H1 (cell line): ENCODE measurements around the gene DNAJC28. TPM values are rescaled to one million over a fixed set of nuclear protein-coding genes. Genes with fewer than 3 reads are reported as not detected.

Experiments used
- CTCF ChIA-PET: fragments of 300-600 bp; sonication (Branson Sonifier 250); formaldehyde crosslinking; loops from one replicate; lab custom pipeline; 2021; ENCODE audit not compliant: partially characterized antibody; lab: Charles Lee
- POLR2A ChIA-PET: fragments of 300-600 bp; sonication (Branson Sonifier 250); formaldehyde crosslinking; loops from one replicate; lab custom pipeline; 2021; ENCODE audit warnings: inconsistent platforms; ENCODE audit not compliant: partially characterized antibody; lab: Charles Lee
- DNase-seq, 2 experiments: peaks; one replicate each; pipeline versions ENCODE4 v3.0.0 to v3.0.0-alpha.2; 2010 to 2022; ENCODE audit warnings: low spot score in 2 of 2, low read depth in 1 of 2, mixed read lengths in 1 of 2
- FAIRE-seq: peaks from 2 replicates; lab custom pipeline; 2011; peaks lifted over from hg19 to GRCh38; lab: Jason Lieb, UNC
- H2AFZ ChIP-seq: 2 replicates; pipeline ENCODE4 v1.8.1; 2012; ENCODE audit warnings: low read length, inconsistent platforms
- H2AK5ac ChIP-seq: 2 replicates; pipeline ENCODE4 v1.6.1; 2013; ENCODE audit warnings: low read depth, low read length
- H2BK120ac ChIP-seq: replicated peaks from 2 replicates; pipeline ENCODE3; 2013; ENCODE audit warnings: low read depth, low read length, inconsistent platforms
- H2BK12ac ChIP-seq: 2 replicates; pipeline ENCODE4 v1.6.1; 2013; ENCODE audit warnings: low read depth, low read length
- H2BK15ac ChIP-seq: 2 replicates; pipeline ENCODE4 v1.6.1; 2013; ENCODE audit warnings: low read length
- H2BK20ac ChIP-seq: 2 replicates; pipeline ENCODE4 v1.6.1; 2013; ENCODE audit warnings: low read length
- H2BK5ac ChIP-seq: 2 replicates; pipeline ENCODE4 v1.6.1; 2013; ENCODE audit warnings: low read depth, low read length
- H3K14ac ChIP-seq: 2 replicates; pipeline ENCODE4 v1.6.1; 2013; ENCODE audit warnings: inconsistent platforms; ENCODE audit not compliant: insufficient read length
- H3K18ac ChIP-seq: 2 replicates; pipeline ENCODE4 v1.6.1; 2013; ENCODE audit warnings: low read length; ENCODE audit errors: extremely low read depth
- H3K23ac ChIP-seq: 2 replicates; pipeline ENCODE4 v1.6.1; 2013; ENCODE audit warnings: inconsistent platforms; ENCODE audit not compliant: insufficient read length
- H3K23me2 ChIP-seq: 2 replicates; pipeline ENCODE4 v1.6.1; 2013; ENCODE audit warnings: low read depth, low read length
- H3K27ac ChIP-seq: 2 replicates; pipeline ENCODE4 v1.6.1; 2011; ENCODE audit warnings: low read depth, low read length, inconsistent platforms
- H3K27me3 ChIP-seq, 4 experiments: replicated peaks in 1 of 4; 1 replicate in 1 of 4; 2 replicates in 3 of 4; pipeline versions ENCODE4 v1.6.1 to v1.8.1; 2011 to 2013; ENCODE audit warnings: low read length in 3 of 4, mild to moderate bottlenecking in 3 of 4, inconsistent platforms in 2 of 4, mixed read lengths in 2 of 4, moderate library complexity in 1 of 4; ENCODE audit not compliant: control insufficient read depth in 3 of 4, insufficient read depth in 3 of 4; ENCODE audit errors: extremely low read depth in 1 of 4
- H3K36me3 ChIP-seq, 4 experiments: 2 replicates each; pipeline versions ENCODE4 v1.6.1 to v1.8.1; 2011 to 2013; ENCODE audit warnings: mild to moderate bottlenecking in 4 of 4, low read length in 3 of 4, moderate library complexity in 2 of 4, control low read depth in 1 of 4, inconsistent platforms in 1 of 4; ENCODE audit not compliant: insufficient read depth in 4 of 4, control insufficient read depth in 2 of 4
- H3K4ac ChIP-seq: replicated peaks from 2 replicates; pipeline ENCODE3; 2013; ENCODE audit warnings: low read length, low read depth, mixed read lengths, inconsistent platforms; ENCODE audit not compliant: insufficient read length
- H3K4me1 ChIP-seq, 4 experiments: replicated peaks in 1 of 4; 1 replicate in 1 of 4; 2 replicates in 3 of 4; pipeline versions ENCODE4 v1.6.1 to v1.8.1; 2011 to 2013; ENCODE audit warnings: low read length in 3 of 4, inconsistent platforms in 2 of 4, mixed read lengths in 1 of 4; ENCODE audit not compliant: insufficient read depth in 4 of 4, control insufficient read depth in 3 of 4
- H3K4me2 ChIP-seq, 2 experiments: 2 replicates each; pipeline versions ENCODE4 v1.6.1 to v1.8.1; 2011 to 2013; ENCODE audit warnings: low read depth in 2 of 2, low read length in 2 of 2, control low read depth in 1 of 2, inconsistent platforms in 1 of 2, mild to moderate bottlenecking in 1 of 2; ENCODE audit not compliant: insufficient read depth in 1 of 2
- H3K4me3 ChIP-seq, 4 experiments: fragments of 200-600, 300-600 bp in 1 of 4; sonication (generic), shearing (Covaris generic), sonication (Bioruptor Twin) in 1 of 4; 2 replicates each; pipeline versions ENCODE4 v1.5.1 to v1.8.1; 2011 to 2016; ENCODE audit warnings: low read length in 4 of 4, low read depth in 3 of 4, control low read depth in 2 of 4, inconsistent platforms in 2 of 4, mild to moderate bottlenecking in 2 of 4, mixed read lengths in 1 of 4, moderate library complexity in 1 of 4; ENCODE audit not compliant: insufficient read depth in 2 of 4; ENCODE audit errors: extremely low read depth in 1 of 4
- H3K56ac ChIP-seq: replicated peaks from 2 replicates; pipeline ENCODE3; 2013; ENCODE audit warnings: low read depth, mild to moderate bottlenecking, mixed read lengths, low read length, inconsistent platforms; ENCODE audit not compliant: insufficient read length
- H3K79me1 ChIP-seq: 2 replicates; pipeline ENCODE4 v1.6.1; 2013; ENCODE audit warnings: low read depth, low read length, control low read depth
- H3K79me2 ChIP-seq, 2 experiments: 2 replicates each; pipeline versions ENCODE4 v1.6.1 to v1.8.1; 2012 to 2013; ENCODE audit warnings: low read length in 2 of 2, mild to moderate bottlenecking in 2 of 2, inconsistent platforms in 1 of 2; ENCODE audit not compliant: insufficient read depth in 2 of 2, control insufficient read depth in 1 of 2
- H3K9ac ChIP-seq, 4 experiments: replicated peaks in 1 of 4; 1 replicate in 1 of 4; 2 replicates in 3 of 4; pipeline versions ENCODE4 v1.6.1 to v1.8.1; 2011 to 2013; ENCODE audit warnings: low read depth in 3 of 4, low read length in 3 of 4, control low read depth in 2 of 4, mild to moderate bottlenecking in 2 of 4, moderate library complexity in 2 of 4, inconsistent platforms in 1 of 4; ENCODE audit errors: extremely low read depth in 1 of 4
- H3K9me3 ChIP-seq, 2 experiments: 2 replicates each; pipeline versions ENCODE4 v1.6.1 to v1.8.1; 2012 to 2013; ENCODE audit warnings: mild to moderate bottlenecking in 2 of 2, moderate library complexity in 2 of 2, control low read depth in 1 of 2, inconsistent platforms in 1 of 2, low read depth in 1 of 2, low read length in 1 of 2, mixed read lengths in 1 of 2; ENCODE audit not compliant: insufficient read depth in 2 of 2
- H4K20me1 ChIP-seq, 2 experiments: replicated peaks in 1 of 2; 2 replicates each; pipeline versions ENCODE3 to v1.8.1; 2011 to 2013; ENCODE audit warnings: inconsistent platforms in 2 of 2, low read length in 2 of 2, mild to moderate bottlenecking in 1 of 2; ENCODE audit not compliant: insufficient read depth in 2 of 2, control insufficient read depth in 1 of 2
- H4K5ac ChIP-seq: 2 replicates; pipeline ENCODE4 v1.6.1; 2013; ENCODE audit warnings: low read length, low read depth, mixed read lengths, inconsistent platforms; ENCODE audit not compliant: insufficient read length
- H4K8ac ChIP-seq: 2 replicates; pipeline ENCODE4 v1.8.0; 2013; ENCODE audit warnings: mild to moderate bottlenecking, moderate library complexity, low read length, inconsistent platforms; ENCODE audit not compliant: insufficient read depth; ENCODE audit errors: extremely low read depth
- H4K91ac ChIP-seq: replicated peaks from 2 replicates; pipeline ENCODE3; 2013; ENCODE audit warnings: low read length, mixed read lengths, inconsistent platforms; ENCODE audit not compliant: insufficient read length
- ASH2L ChIP-seq: fragments of 200-600, 300-600 bp; sonication (generic); IDR thresholded peaks from one replicate; pipeline ENCODE4 v1.7.1; 2017; ENCODE audit warnings: low read length
- BCL11A ChIP-seq, 2 experiments: IDR thresholded peaks; one replicate each; pipeline ENCODE4 v1.6.1; 2011; ENCODE audit warnings: low read depth in 2 of 2, low read length in 2 of 2, mild to moderate bottlenecking in 2 of 2
- BRCA1 ChIP-seq: IDR thresholded peaks from 2 replicates; pipeline ENCODE4 v1.6.1; 2012; ENCODE audit warnings: low read depth, low read length, improper control_type of control experiment
- EGR1 ChIP-seq: IDR thresholded peaks from 2 replicates; pipeline ENCODE4 v1.6.1; 2011; ENCODE audit warnings: low read depth, low read length, borderline replicate concordance
- HDAC2 ChIP-seq, 2 experiments: fragments of 300-600 bp in 1 of 2; sonication (generic) in 1 of 2; IDR thresholded peaks; 2 replicates each; pipeline ENCODE4 v1.6.1; 2011 to 2012; ENCODE audit warnings: low read depth in 2 of 2, low read length in 2 of 2, mild to moderate bottlenecking in 2 of 2, moderate library complexity in 2 of 2, borderline replicate concordance in 1 of 2, inconsistent platforms in 1 of 2
- KDM1A ChIP-seq: fragments of 200-600, 300-600 bp; sonication (generic); IDR thresholded peaks from 2 replicates; pipeline ENCODE4 v1.7.1; 2016; ENCODE audit warnings: mild to moderate bottlenecking, low read length, borderline replicate concordance
- KDM4A ChIP-seq: IDR thresholded peaks from one replicate; pipeline ENCODE4 v1.7.1; 2012; ENCODE audit warnings: low read depth, mild to moderate bottlenecking, moderate library complexity, low read length, inconsistent platforms; ENCODE audit not compliant: severe bottlenecking
- MAFK ChIP-seq: IDR thresholded peaks from 2 replicates; pipeline ENCODE4 v1.6.1; 2012; ENCODE audit warnings: low read depth, mild to moderate bottlenecking, improper control_type of control experiment, low read length
- NRF1 ChIP-seq: IDR thresholded peaks from 2 replicates; pipeline ENCODE4 v1.6.1; 2011; ENCODE audit warnings: mild to moderate bottlenecking, low read depth, low read length, improper control_type of control experiment
- PHF8 ChIP-seq: fragments of 200-600 bp; sonication (generic); conservative IDR thresholded peaks from 2 replicates; pipeline ENCODE4 v1.7.1; 2012; ENCODE audit warnings: low read depth, mild to moderate bottlenecking, inconsistent platforms, low read length, moderate library complexity
- SP1 ChIP-seq: IDR thresholded peaks from 2 replicates; pipeline ENCODE4 v1.6.1; 2011; ENCODE audit warnings: low read depth, low read length
- TAF7 ChIP-seq: optimal IDR thresholded peaks from 2 replicates; pipeline ENCODE3; 2011; ENCODE audit warnings: low read depth, mild to moderate bottlenecking, inconsistent platforms, low read length, moderate library complexity, borderline replicate concordance
- TBP ChIP-seq: IDR thresholded peaks from 2 replicates; pipeline ENCODE4 v1.6.1; 2011; ENCODE audit warnings: low read depth, low read length, improper control_type of control experiment
- whole genome bisulfite sequencing, 2 experiments: shearing (Covaris generic) in 1 of 2; methylation state at CpG; one replicate each; pipeline versions ENCODE4 v1.1.6 to v1.1.7; 2013 to 2015; ENCODE audit warnings: low lambda C conversion rate in 2 of 2, mixed read lengths in 2 of 2, inconsistent platforms in 1 of 2, low coverage in 1 of 2, missing lambda C conversion rate in 1 of 2; ENCODE audit not compliant: insufficient replicate concordance in 2 of 2, insufficient coverage in 1 of 2, insufficient read length in 1 of 2; ENCODE audit errors: extremely low coverage in 1 of 2, missing lambda C conversion rate in 1 of 2; 5-methylcytosine and 5-hydroxymethylcytosine counted together
- polyA plus RNA-seq, 7 experiments: library from polyadenylated mRNA; depleted of rRNA in 3 of 7; stranded (reverse) in 5 of 7; unstranded in 2 of 7; fragments of >200 nt in 5 of 7; fragments of 200-250 nt in 2 of 7; gene quantifications; 1 replicate in 5 of 7; 2 replicates in 1 of 7; 4 replicates in 1 of 7; pipeline versions ENCODE4 v1.2.1 to v1.2.3, GENCODE V29; 2011 to 2013; ENCODE audit warnings: missing spikeins in 2 of 7, mixed read lengths in 2 of 7
- total RNA-seq: library from RNA; stranded (reverse); fragmentation: NEBNext Ultra II Directional; extraction: Animal tissue kit (Norgen Biotek cat#: 25700); gene quantifications from 2 replicates; pipeline ENCODE4 v1.2.1, GENCODE V29; 2021

The DNAJC28 gene
- total and polyA plus RNA-seq, 2 of the 8 experiments (the other 6 are each of a cell fraction or from before 2014, with no cell fraction given), result 0.97 to 4.3 TPM

DNA sequence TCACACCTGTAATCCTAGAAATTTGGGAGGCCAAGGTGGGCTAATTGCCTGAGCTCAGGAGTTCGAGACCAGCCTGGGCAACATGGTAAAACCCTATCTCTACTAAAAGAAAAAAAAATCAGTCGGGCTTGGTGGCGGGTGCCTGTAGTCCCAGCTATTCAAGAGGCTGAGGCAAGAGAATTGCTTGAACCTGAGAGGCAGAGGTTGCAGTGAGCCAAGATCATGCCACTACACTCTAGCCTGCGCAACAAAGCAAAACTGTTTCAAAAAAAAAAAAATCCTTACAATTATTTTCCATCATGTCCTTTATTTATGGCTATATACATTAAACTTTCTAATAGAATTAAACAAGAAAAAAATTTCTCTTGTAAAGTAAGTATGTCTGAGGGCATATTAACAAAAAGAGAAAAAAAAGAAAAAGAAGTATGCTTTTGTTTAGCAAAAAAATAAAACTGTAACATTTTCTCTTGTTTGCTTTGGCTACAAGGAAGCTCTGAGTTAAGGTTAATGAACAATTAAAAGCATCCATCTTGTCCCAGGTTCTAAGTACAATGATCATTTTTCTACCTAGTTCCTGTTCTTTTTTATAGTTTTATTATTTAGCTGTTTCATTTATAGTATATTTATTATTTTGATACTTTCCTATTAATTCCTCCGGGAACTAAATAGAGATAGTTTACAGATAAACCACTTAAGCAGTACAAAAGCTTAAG, 29.8 kb downstream of the DNAJC28 start:
- H3K4ac ChIP-seq, result no peak overlapping the region
- no peak overlapping the region for H3K4me2 ChIP-seq
- H3K79me2 ChIP-seq, result no peaks in the 10 kb centered on the region
- no peaks in the 10 kb centered on the region for H3K27me3 ChIP-seq
- H2BK120ac ChIP-seq, result no peak overlapping the region
- H2BK20ac ChIP-seq, result no peak overlapping the region
- no peak overlapping the region for H2BK12ac ChIP-seq
- no peak overlapping the region for H2AK5ac ChIP-seq
- no peak overlapping the region for H3K4me3 ChIP-seq
- H3K27ac ChIP-seq, result no peak overlapping the region
- DNase-seq (no peak), FAIRE-seq (no peak)
- CTCF ChIA-PET, result interaction anchor here (0.9 to 1.8 kb wide), 2 partner anchors 15 to 16 kb away, joined by 3 to 5 read pairs; no protein-coding TSS in a partner anchor
- no peaks in the 10 kb centered on the region for H3K79me1 ChIP-seq
- H3K9me3 ChIP-seq, result no peaks in the 10 kb centered on the region
- no peak overlapping the region for H3K9ac ChIP-seq
- no peak overlapping the region for H4K5ac ChIP-seq
- H2BK5ac ChIP-seq, result no peak overlapping the region
- 93% methylated on average over 5 of the region's 5 CpGs; no CpG with 5 or more reads in 1 of the 2 experiments for WGBS, 2 experiments
- no peaks in the 10 kb centered on the region for H3K23me2 ChIP-seq
- peaks cover 0 to 4% (median under 1%) of the 10 kb centered on the region in 4 experiments; a peak in 2 of 8 replicates for H3K36me3 ChIP-seq
- H3K4me1 ChIP-seq, result no peaks in the 10 kb centered on the region
- no peak overlapping the region for H2AFZ ChIP-seq
- no peak overlapping the region for H4K8ac ChIP-seq
- no peak overlapping the region for H3K18ac ChIP-seq
- no peak overlapping the region for H3K23ac ChIP-seq
- H3K56ac ChIP-seq, result no peak overlapping the region
- no peak overlapping the region for H3K14ac ChIP-seq
- POLR2A ChIA-PET, result interaction anchor here (0.7 to 1.8 kb wide), 2 partner anchors 18 to 119 kb away, joined by 4 to 9 read pairs; partner anchors contain the start of gene TMEM50B
- no peak overlapping the region for H4K91ac ChIP-seq
- no peak overlapping the region for H2BK15ac ChIP-seq
- no peaks in the 10 kb centered on the region for H4K20me1 ChIP-seq
- TF ChIP-seq HDAC2 (IDR thresholded peaks at IDR 0.05; ENCODE audit: borderline replicate concordance in 1 of 2, low read depth in 2 of 2, low read length in 2 of 2) (no peak), SP1 (no peak), KDM1A (no peak), MAFK (no peak), BCL11A (IDR thresholded peaks at IDR 0.05; ENCODE audit: low read depth in 2 of 2, low read length in 2 of 2) (no peak), BRCA1 (no peak), NRF1 (no peak), ASH2L (no peak), EGR1 (no peak), KDM4A (no peak), TAF7 (no peak), PHF8 (no peak), TBP (no peak)
